Choroid plexus epithelial cell (primary cell): Measurements from ENCODE around the gene PRELID3B.

Source experiments
- DNase-seq: peaks from one replicate; pipeline ENCODE4 v3.0.0-alpha.2; 2010; ENCODE audit warnings: low read depth
- H3K4me3 ChIP-seq: 2 replicates; pipeline ENCODE4 v1.5.1; 2011; ENCODE audit warnings: low read depth, mild to moderate bottlenecking, control low read depth, low read length, moderate library complexity
- CTCF ChIP-seq: conservative IDR thresholded peaks from 2 replicates; pipeline ENCODE4 v1.5.1; 2011; ENCODE audit warnings: low read depth, mild to moderate bottlenecking, control low read depth, inconsistent platforms, low read length, moderate library complexity

The PRELID3B gene

GRCh38 chr20:59033616-59034165 is 8.9 kb downstream of the PRELID3B start:
- DNase-seq: no peak
- no peak for TF ChIP-seq CTCF
- no peak overlapping the region for H3K4me3 ChIP-seq

GRCh38 chr20:59033093-59033492 is 9.5 kb downstream of the PRELID3B start:
- no peak for DNase-seq
- no peak for TF ChIP-seq CTCF
- no peak overlapping the region for H3K4me3 ChIP-seq

GRCh38 chr20:59032713-59033059 is 9.9 kb downstream of the PRELID3B start:
- peak; percentile 25 for TF ChIP-seq CTCF
- H3K4me3 ChIP-seq: peak overlapping the region; percentile 89
- no peak for DNase-seq

GRCh38 chr20:59032023-59032712 is 10.4 kb downstream of the PRELID3B start, which contains the start of gene ATP5F1E:
Gene ATP5F1E, minus strand, starts transcription at chr20:59032335. Its CDS starts 84 bp downstream, at chr20:59032251.
- peak within 1 kb of the TSS; percentile 89 for H3K4me3 ChIP-seq
- TF ChIP-seq CTCF: no peak
- DNase-seq: peak; percentile 96

GRCh38 chr20:59031564-59032022 is 11.0 kb downstream of the PRELID3B start:
- no peak for DNase-seq
- TF ChIP-seq CTCF: no peak
- peak overlapping the region; percentile 89 for H3K4me3 ChIP-seq

- H3K4me3 ChIP-seq: peak overlapping the region; percentile 89
- TF ChIP-seq CTCF: no peak
- DNase-seq: no peak
Measured at GRCh38 chr20:59030911-59031563, 11.5 kb downstream of the PRELID3B start.
